ENCODE measurements around the gene ZFP36L1.

GRCh38 chr14:68793734-68794129 lies 865 bp upstream of the ZFP36L1 start:
- TF ChIP-seq EZH2 (IDR thresholded peaks at IDR 0.05) (no peak), POLR2AphosphoS5 (IDR thresholded peaks at IDR 0.05; ENCODE audit: borderline replicate concordance, low read depth, low read length) (no peak), FOXP2 (optimal IDR thresholded peaks at IDR 0.05; ENCODE audit: control extremely low read depth, extremely low read length, insufficient read depth) (no peak)

Measured in SK-N-MC (cell line).